H1 (cell line): ENCODE measurements around the gene ELMO1. TPM values are rescaled to one million over a fixed set of nuclear protein-coding genes. Genes with fewer than 3 reads are reported as not detected.

Experiments
- CTCF ChIA-PET: fragments of 300-600 bp; sonication (Branson Sonifier 250); formaldehyde crosslinking; loops from one replicate; lab custom pipeline; 2021; ENCODE audit not compliant: partially characterized antibody; lab: Charles Lee
- POLR2A ChIA-PET: fragments of 300-600 bp; sonication (Branson Sonifier 250); formaldehyde crosslinking; loops from one replicate; lab custom pipeline; 2021; ENCODE audit warnings: inconsistent platforms; ENCODE audit not compliant: partially characterized antibody; lab: Charles Lee
- DNase-seq, 2 experiments: peaks; one replicate each; pipeline versions ENCODE4 v3.0.0 to v3.0.0-alpha.2; 2010 to 2022; ENCODE audit warnings: low spot score in 2 of 2, low read depth in 1 of 2, mixed read lengths in 1 of 2
- FAIRE-seq: peaks from 2 replicates; lab custom pipeline; 2011; peaks lifted over from hg19 to GRCh38; lab: Jason Lieb, UNC
- H2AFZ ChIP-seq: 2 replicates; pipeline ENCODE4 v1.8.1; 2012; ENCODE audit warnings: low read length, inconsistent platforms
- H2AK5ac ChIP-seq: 2 replicates; pipeline ENCODE4 v1.6.1; 2013; ENCODE audit warnings: low read depth, low read length
- H2BK120ac ChIP-seq: replicated peaks from 2 replicates; pipeline ENCODE3; 2013; ENCODE audit warnings: low read depth, low read length, inconsistent platforms
- H2BK12ac ChIP-seq: 2 replicates; pipeline ENCODE4 v1.6.1; 2013; ENCODE audit warnings: low read depth, low read length
- H2BK15ac ChIP-seq: 2 replicates; pipeline ENCODE4 v1.6.1; 2013; ENCODE audit warnings: low read length
- H2BK20ac ChIP-seq: 2 replicates; pipeline ENCODE4 v1.6.1; 2013; ENCODE audit warnings: low read length
- H2BK5ac ChIP-seq: 2 replicates; pipeline ENCODE4 v1.6.1; 2013; ENCODE audit warnings: low read depth, low read length
- H3K14ac ChIP-seq: 2 replicates; pipeline ENCODE4 v1.6.1; 2013; ENCODE audit warnings: inconsistent platforms; ENCODE audit not compliant: insufficient read length
- H3K18ac ChIP-seq: 2 replicates; pipeline ENCODE4 v1.6.1; 2013; ENCODE audit warnings: low read length; ENCODE audit errors: extremely low read depth
- H3K23ac ChIP-seq: 2 replicates; pipeline ENCODE4 v1.6.1; 2013; ENCODE audit warnings: inconsistent platforms; ENCODE audit not compliant: insufficient read length
- H3K23me2 ChIP-seq: 2 replicates; pipeline ENCODE4 v1.6.1; 2013; ENCODE audit warnings: low read depth, low read length
- H3K27ac ChIP-seq: 2 replicates; pipeline ENCODE4 v1.6.1; 2011; ENCODE audit warnings: low read depth, low read length, inconsistent platforms
- H3K27me3 ChIP-seq, 4 experiments: replicated peaks in 1 of 4; 1 replicate in 1 of 4; 2 replicates in 3 of 4; pipeline versions ENCODE4 v1.6.1 to v1.8.1; 2011 to 2013; ENCODE audit warnings: low read length in 3 of 4, mild to moderate bottlenecking in 3 of 4, inconsistent platforms in 2 of 4, mixed read lengths in 2 of 4, moderate library complexity in 1 of 4; ENCODE audit not compliant: control insufficient read depth in 3 of 4, insufficient read depth in 3 of 4; ENCODE audit errors: extremely low read depth in 1 of 4
- H3K36me3 ChIP-seq, 4 experiments: 2 replicates each; pipeline versions ENCODE4 v1.6.1 to v1.8.1; 2011 to 2013; ENCODE audit warnings: mild to moderate bottlenecking in 4 of 4, low read length in 3 of 4, moderate library complexity in 2 of 4, control low read depth in 1 of 4, inconsistent platforms in 1 of 4; ENCODE audit not compliant: insufficient read depth in 4 of 4, control insufficient read depth in 2 of 4
- H3K4ac ChIP-seq: replicated peaks from 2 replicates; pipeline ENCODE3; 2013; ENCODE audit warnings: low read length, low read depth, mixed read lengths, inconsistent platforms; ENCODE audit not compliant: insufficient read length
- H3K4me1 ChIP-seq, 4 experiments: replicated peaks in 1 of 4; 1 replicate in 1 of 4; 2 replicates in 3 of 4; pipeline versions ENCODE4 v1.6.1 to v1.8.1; 2011 to 2013; ENCODE audit warnings: low read length in 3 of 4, inconsistent platforms in 2 of 4, mixed read lengths in 1 of 4; ENCODE audit not compliant: insufficient read depth in 4 of 4, control insufficient read depth in 3 of 4
- H3K4me2 ChIP-seq, 2 experiments: 2 replicates each; pipeline versions ENCODE4 v1.6.1 to v1.8.1; 2011 to 2013; ENCODE audit warnings: low read depth in 2 of 2, low read length in 2 of 2, control low read depth in 1 of 2, inconsistent platforms in 1 of 2, mild to moderate bottlenecking in 1 of 2; ENCODE audit not compliant: insufficient read depth in 1 of 2
- H3K4me3 ChIP-seq, 4 experiments: fragments of 200-600, 300-600 bp in 1 of 4; sonication (generic), shearing (Covaris generic), sonication (Bioruptor Twin) in 1 of 4; 2 replicates each; pipeline versions ENCODE4 v1.5.1 to v1.8.1; 2011 to 2016; ENCODE audit warnings: low read length in 4 of 4, low read depth in 3 of 4, control low read depth in 2 of 4, inconsistent platforms in 2 of 4, mild to moderate bottlenecking in 2 of 4, mixed read lengths in 1 of 4, moderate library complexity in 1 of 4; ENCODE audit not compliant: insufficient read depth in 2 of 4; ENCODE audit errors: extremely low read depth in 1 of 4
- H3K56ac ChIP-seq: replicated peaks from 2 replicates; pipeline ENCODE3; 2013; ENCODE audit warnings: low read depth, mild to moderate bottlenecking, mixed read lengths, low read length, inconsistent platforms; ENCODE audit not compliant: insufficient read length
- H3K79me1 ChIP-seq: 2 replicates; pipeline ENCODE4 v1.6.1; 2013; ENCODE audit warnings: low read depth, low read length, control low read depth
- H3K79me2 ChIP-seq, 2 experiments: 2 replicates each; pipeline versions ENCODE4 v1.6.1 to v1.8.1; 2012 to 2013; ENCODE audit warnings: low read length in 2 of 2, mild to moderate bottlenecking in 2 of 2, inconsistent platforms in 1 of 2; ENCODE audit not compliant: insufficient read depth in 2 of 2, control insufficient read depth in 1 of 2
- H3K9ac ChIP-seq, 4 experiments: replicated peaks in 1 of 4; 1 replicate in 1 of 4; 2 replicates in 3 of 4; pipeline versions ENCODE4 v1.6.1 to v1.8.1; 2011 to 2013; ENCODE audit warnings: low read depth in 3 of 4, low read length in 3 of 4, control low read depth in 2 of 4, mild to moderate bottlenecking in 2 of 4, moderate library complexity in 2 of 4, inconsistent platforms in 1 of 4; ENCODE audit errors: extremely low read depth in 1 of 4
- H3K9me3 ChIP-seq, 2 experiments: 2 replicates each; pipeline versions ENCODE4 v1.6.1 to v1.8.1; 2012 to 2013; ENCODE audit warnings: mild to moderate bottlenecking in 2 of 2, moderate library complexity in 2 of 2, control low read depth in 1 of 2, inconsistent platforms in 1 of 2, low read depth in 1 of 2, low read length in 1 of 2, mixed read lengths in 1 of 2; ENCODE audit not compliant: insufficient read depth in 2 of 2
- H4K20me1 ChIP-seq, 2 experiments: replicated peaks in 1 of 2; 2 replicates each; pipeline versions ENCODE3 to v1.8.1; 2011 to 2013; ENCODE audit warnings: inconsistent platforms in 2 of 2, low read length in 2 of 2, mild to moderate bottlenecking in 1 of 2; ENCODE audit not compliant: insufficient read depth in 2 of 2, control insufficient read depth in 1 of 2
- H4K5ac ChIP-seq: 2 replicates; pipeline ENCODE4 v1.6.1; 2013; ENCODE audit warnings: low read length, low read depth, mixed read lengths, inconsistent platforms; ENCODE audit not compliant: insufficient read length
- H4K8ac ChIP-seq: 2 replicates; pipeline ENCODE4 v1.8.0; 2013; ENCODE audit warnings: mild to moderate bottlenecking, moderate library complexity, low read length, inconsistent platforms; ENCODE audit not compliant: insufficient read depth; ENCODE audit errors: extremely low read depth
- H4K91ac ChIP-seq: replicated peaks from 2 replicates; pipeline ENCODE3; 2013; ENCODE audit warnings: low read length, mixed read lengths, inconsistent platforms; ENCODE audit not compliant: insufficient read length
- EGR1 ChIP-seq: IDR thresholded peaks from 2 replicates; pipeline ENCODE4 v1.6.1; 2011; ENCODE audit warnings: low read depth, low read length, borderline replicate concordance
- polyA plus RNA-seq, 7 experiments: library from polyadenylated mRNA; depleted of rRNA in 3 of 7; stranded (reverse) in 5 of 7; unstranded in 2 of 7; fragments of >200 nt in 5 of 7; fragments of 200-250 nt in 2 of 7; gene quantifications; 1 replicate in 5 of 7; 2 replicates in 1 of 7; 4 replicates in 1 of 7; pipeline versions ENCODE4 v1.2.1 to v1.2.3, GENCODE V29; 2011 to 2013; ENCODE audit warnings: missing spikeins in 2 of 7, mixed read lengths in 2 of 7
- total RNA-seq: library from RNA; stranded (reverse); fragmentation: NEBNext Ultra II Directional; extraction: Animal tissue kit (Norgen Biotek cat#: 25700); gene quantifications from 2 replicates; pipeline ENCODE4 v1.2.1, GENCODE V29; 2021
- TF ChIP-seq, protein P1 (sequence below): fragments of 300-600 bp; sonication (generic); IDR thresholded peaks from 2 replicates; pipeline ENCODE4 v1.7.1; 2012; ENCODE audit warnings: low read length, moderate library complexity, mild to moderate bottlenecking, inconsistent platforms; ENCODE audit not compliant: insufficient replicate concordance

Gene ELMO1
- total and polyA plus RNA-seq, 2 of the 8 experiments (the other 6 are each of a cell fraction or from before 2014, with no cell fraction given), result 18.4 to 21.0 TPM

GRCh38 chr7:36821617-36822016 is 627.0 kb downstream of the ELMO1 start:
- no peak overlapping the region for H2AFZ ChIP-seq
- H2BK120ac ChIP-seq, result no peak overlapping the region
- no peaks in the 10 kb centered on the region for H4K20me1 ChIP-seq
- H4K91ac ChIP-seq, result no peak overlapping the region
- no peaks in the 10 kb centered on the region for H3K4me1 ChIP-seq
- POLR2A ChIA-PET, result no interaction called here
- no peaks in the 10 kb centered on the region for H3K36me3 ChIP-seq
- no peak overlapping the region for H3K18ac ChIP-seq
- no peak overlapping the region for H2BK20ac ChIP-seq
- H3K4me2 ChIP-seq, result no peak overlapping the region
- H2BK15ac ChIP-seq, result no peak overlapping the region
- no peak overlapping the region for H3K9ac ChIP-seq
- H3K9me3 ChIP-seq, result no peaks in the 10 kb centered on the region
- H2BK5ac ChIP-seq, result no peak overlapping the region
- H3K23ac ChIP-seq, result no peak overlapping the region
- CTCF ChIA-PET, result no interaction called here
- H3K79me1 ChIP-seq, result no peaks in the 10 kb centered on the region
- no peak overlapping the region for H2AK5ac ChIP-seq
- no peak overlapping the region for H3K27ac ChIP-seq
- no peak overlapping the region for H4K8ac ChIP-seq
- H3K4me3 ChIP-seq, result no peak overlapping the region
- FAIRE-seq (no peak), DNase-seq (no peak)
- H3K27me3 ChIP-seq, result no peaks in the 10 kb centered on the region
- H3K56ac ChIP-seq, result no peak overlapping the region
- no peak overlapping the region for H4K5ac ChIP-seq
- no peaks in the 10 kb centered on the region for H3K79me2 ChIP-seq
- no peak overlapping the region for H2BK12ac ChIP-seq
- no peaks in the 10 kb centered on the region; the same call in 1 of the 2 replicates for H3K23me2 ChIP-seq
- no peak overlapping the region for H3K14ac ChIP-seq
- H3K4ac ChIP-seq, result no peak overlapping the region
- TF ChIP-seq, protein P1, sequence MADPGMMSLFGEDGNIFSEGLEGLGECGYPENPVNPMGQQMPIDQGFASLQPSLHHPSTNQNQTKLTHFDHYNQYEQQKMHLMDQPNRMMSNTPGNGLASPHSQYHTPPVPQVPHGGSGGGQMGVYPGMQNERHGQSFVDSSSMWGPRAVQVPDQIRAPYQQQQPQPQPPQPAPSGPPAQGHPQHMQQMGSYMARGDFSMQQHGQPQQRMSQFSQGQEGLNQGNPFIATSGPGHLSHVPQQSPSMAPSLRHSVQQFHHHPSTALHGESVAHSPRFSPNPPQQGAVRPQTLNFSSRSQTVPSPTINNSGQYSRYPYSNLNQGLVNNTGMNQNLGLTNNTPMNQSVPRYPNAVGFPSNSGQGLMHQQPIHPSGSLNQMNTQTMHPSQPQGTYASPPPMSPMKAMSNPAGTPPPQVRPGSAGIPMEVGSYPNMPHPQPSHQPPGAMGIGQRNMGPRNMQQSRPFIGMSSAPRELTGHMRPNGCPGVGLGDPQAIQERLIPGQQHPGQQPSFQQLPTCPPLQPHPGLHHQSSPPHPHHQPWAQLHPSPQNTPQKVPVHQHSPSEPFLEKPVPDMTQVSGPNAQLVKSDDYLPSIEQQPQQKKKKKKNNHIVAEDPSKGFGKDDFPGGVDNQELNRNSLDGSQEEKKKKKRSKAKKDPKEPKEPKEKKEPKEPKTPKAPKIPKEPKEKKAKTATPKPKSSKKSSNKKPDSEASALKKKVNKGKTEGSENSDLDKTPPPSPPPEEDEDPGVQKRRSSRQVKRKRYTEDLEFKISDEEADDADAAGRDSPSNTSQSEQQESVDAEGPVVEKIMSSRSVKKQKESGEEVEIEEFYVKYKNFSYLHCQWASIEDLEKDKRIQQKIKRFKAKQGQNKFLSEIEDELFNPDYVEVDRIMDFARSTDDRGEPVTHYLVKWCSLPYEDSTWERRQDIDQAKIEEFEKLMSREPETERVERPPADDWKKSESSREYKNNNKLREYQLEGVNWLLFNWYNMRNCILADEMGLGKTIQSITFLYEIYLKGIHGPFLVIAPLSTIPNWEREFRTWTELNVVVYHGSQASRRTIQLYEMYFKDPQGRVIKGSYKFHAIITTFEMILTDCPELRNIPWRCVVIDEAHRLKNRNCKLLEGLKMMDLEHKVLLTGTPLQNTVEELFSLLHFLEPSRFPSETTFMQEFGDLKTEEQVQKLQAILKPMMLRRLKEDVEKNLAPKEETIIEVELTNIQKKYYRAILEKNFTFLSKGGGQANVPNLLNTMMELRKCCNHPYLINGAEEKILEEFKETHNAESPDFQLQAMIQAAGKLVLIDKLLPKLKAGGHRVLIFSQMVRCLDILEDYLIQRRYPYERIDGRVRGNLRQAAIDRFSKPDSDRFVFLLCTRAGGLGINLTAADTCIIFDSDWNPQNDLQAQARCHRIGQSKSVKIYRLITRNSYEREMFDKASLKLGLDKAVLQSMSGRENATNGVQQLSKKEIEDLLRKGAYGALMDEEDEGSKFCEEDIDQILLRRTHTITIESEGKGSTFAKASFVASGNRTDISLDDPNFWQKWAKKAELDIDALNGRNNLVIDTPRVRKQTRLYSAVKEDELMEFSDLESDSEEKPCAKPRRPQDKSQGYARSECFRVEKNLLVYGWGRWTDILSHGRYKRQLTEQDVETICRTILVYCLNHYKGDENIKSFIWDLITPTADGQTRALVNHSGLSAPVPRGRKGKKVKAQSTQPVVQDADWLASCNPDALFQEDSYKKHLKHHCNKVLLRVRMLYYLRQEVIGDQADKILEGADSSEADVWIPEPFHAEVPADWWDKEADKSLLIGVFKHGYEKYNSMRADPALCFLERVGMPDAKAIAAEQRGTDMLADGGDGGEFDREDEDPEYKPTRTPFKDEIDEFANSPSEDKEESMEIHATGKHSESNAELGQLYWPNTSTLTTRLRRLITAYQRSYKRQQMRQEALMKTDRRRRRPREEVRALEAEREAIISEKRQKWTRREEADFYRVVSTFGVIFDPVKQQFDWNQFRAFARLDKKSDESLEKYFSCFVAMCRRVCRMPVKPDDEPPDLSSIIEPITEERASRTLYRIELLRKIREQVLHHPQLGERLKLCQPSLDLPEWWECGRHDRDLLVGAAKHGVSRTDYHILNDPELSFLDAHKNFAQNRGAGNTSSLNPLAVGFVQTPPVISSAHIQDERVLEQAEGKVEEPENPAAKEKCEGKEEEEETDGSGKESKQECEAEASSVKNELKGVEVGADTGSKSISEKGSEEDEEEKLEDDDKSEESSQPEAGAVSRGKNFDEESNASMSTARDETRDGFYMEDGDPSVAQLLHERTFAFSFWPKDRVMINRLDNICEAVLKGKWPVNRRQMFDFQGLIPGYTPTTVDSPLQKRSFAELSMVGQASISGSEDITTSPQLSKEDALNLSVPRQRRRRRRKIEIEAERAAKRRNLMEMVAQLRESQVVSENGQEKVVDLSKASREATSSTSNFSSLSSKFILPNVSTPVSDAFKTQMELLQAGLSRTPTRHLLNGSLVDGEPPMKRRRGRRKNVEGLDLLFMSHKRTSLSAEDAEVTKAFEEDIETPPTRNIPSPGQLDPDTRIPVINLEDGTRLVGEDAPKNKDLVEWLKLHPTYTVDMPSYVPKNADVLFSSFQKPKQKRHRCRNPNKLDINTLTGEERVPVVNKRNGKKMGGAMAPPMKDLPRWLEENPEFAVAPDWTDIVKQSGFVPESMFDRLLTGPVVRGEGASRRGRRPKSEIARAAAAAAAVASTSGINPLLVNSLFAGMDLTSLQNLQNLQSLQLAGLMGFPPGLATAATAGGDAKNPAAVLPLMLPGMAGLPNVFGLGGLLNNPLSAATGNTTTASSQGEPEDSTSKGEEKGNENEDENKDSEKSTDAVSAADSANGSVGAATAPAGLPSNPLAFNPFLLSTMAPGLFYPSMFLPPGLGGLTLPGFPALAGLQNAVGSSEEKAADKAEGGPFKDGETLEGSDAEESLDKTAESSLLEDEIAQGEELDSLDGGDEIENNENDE, result no peak
- no peak for TF ChIP-seq EGR1
